ENCODE data around the gene SLC25A18.

GRCh38 chr22:17631076-17631565 is 67.8 kb downstream of the SLC25A18 start:
- no peak for TF ChIP-seq CTCF (IDR thresholded peaks at IDR 0.05)
- no peak for TF ChIP-seq IRF2 (CRISPR knock-in tag; IDR thresholded peaks at IDR 0.05; ENCODE audit: borderline replicate concordance, low read depth)
- no peak for TF ChIP-seq CREB1 (CRISPR knock-in tag; IDR thresholded peaks at IDR 0.05)
- no peak for TF ChIP-seq CDX4 (CRISPR knock-in tag; IDR thresholded peaks at IDR 0.05; ENCODE audit: borderline replicate concordance)
